ENCODE results near the gene RBP3.

Gene RBP3

GRCh38 chr10:47401210-47401609, 53.0 kb downstream of the RBP3 start:
- DNase-seq (ENCODE audit: low read depth): no peak

GRCh38 chr10:47401874-47402640, 53.9 kb downstream of the RBP3 start:
- DNase-seq (ENCODE audit: low read depth): no peak

- peak; percentile 61 for DNase-seq (ENCODE audit: low read depth)
Observed at GRCh38 chr10:47402641-47403301, 54.6 kb downstream of the RBP3 start.

- DNase-seq (ENCODE audit: low read depth): no peak
Observed at GRCh38 chr10:47403446-47404318, 55.5 kb downstream of the RBP3 start.

GRCh38 chr10:47404446-47404845, 56.3 kb downstream of the RBP3 start:
- no peak for DNase-seq (ENCODE audit: low read depth)

GRCh38 chr10:47404937-47405336, 56.8 kb downstream of the RBP3 start:
- DNase-seq (ENCODE audit: low read depth): no peak

GRCh38 chr10:47405857-47406547, 57.8 kb downstream of the RBP3 start:
- DNase-seq (ENCODE audit: low read depth): no peak

GRCh38 chr10:47406548-47406869, 58.3 kb downstream of the RBP3 start:
- DNase-seq (ENCODE audit: low read depth): no peak

- peak; percentile 21 for DNase-seq (ENCODE audit: low read depth)
Observed at GRCh38 chr10:47406870-47407691, 58.9 kb downstream of the RBP3 start.

All from fibroblast of the conjunctiva (primary cell).